GM12878 (cell line): ENCODE results near the gene SSUH2. TPM values are rescaled to one million over a fixed set of nuclear protein-coding genes. Genes with fewer than 3 reads are reported as not detected.

Experiments used
- ATAC-seq: fragments of 200-7000 bp; cut with Tn5 transposase; 3 replicates; pipeline ENCODE4 v1.9.1; 2020; ENCODE audit warnings: mild to moderate bottlenecking, moderate library complexity
- BruUV-seq: library from RNA; stranded (reverse); fragments of 400-500 nt; replicated peaks from 2 replicates; lab custom pipeline; 2021; lab: Mats Ljungman, UMichigan
- CTCF ChIA-PET: fragments of 300-600 bp; sonication (Branson Sonifier 250); formaldehyde crosslinking; extraction: SDS; loops from one replicate; lab custom pipeline; 2021; ENCODE audit warnings: inconsistent platforms; lab: Yijun Ruan, JAX
- POLR2A ChIA-PET: fragments of 350-600 bp; formaldehyde crosslinking; extraction: SDS; loops from one replicate; lab custom pipeline; 2021; ENCODE audit warnings: inconsistent platforms; lab: Charles Lee
- RAD21 ChIA-PET: fragments of 300-600 bp; sonication (Branson Sonifier 250); formaldehyde crosslinking; loops from one replicate; lab custom pipeline; 2023; ENCODE audit warnings: antibody characterized with exemption; ENCODE audit not compliant: unreplicated experiment; lab: Charles Lee
- SMC1A ChIA-PET: fragments of 300-600 bp; sonication (Branson Sonifier 250); formaldehyde crosslinking; loops from one replicate; lab custom pipeline; 2023; ENCODE audit not compliant: unreplicated experiment, uncharacterized antibody; lab: Charles Lee
- DNase-seq: peaks from one replicate; pipeline ENCODE4 v3.0.0-alpha.2; 2011; ENCODE audit warnings: low read depth, low spot score
- FAIRE-seq: peaks from 3 replicates; lab custom pipeline; 2011; peaks lifted over from hg19 to GRCh38; lab: Jason Lieb, UNC
- H2AFZ ChIP-seq: 2 replicates; pipeline ENCODE4 v1.6.0; 2011; ENCODE audit warnings: low read depth, low read length, control low read depth; ENCODE audit not compliant: control insufficient read depth
- H3K27ac ChIP-seq: 2 replicates; pipeline ENCODE4 v1.5.1; 2011; ENCODE audit warnings: control low read depth; ENCODE audit not compliant: control insufficient read depth, insufficient read depth
- H3K27me3 ChIP-seq, 2 experiments: replicated peaks in 1 of 2; 2 replicates each; pipeline versions ENCODE4 v1.6.0 to v1.6.1; 2011; ENCODE audit warnings: low read length in 1 of 2; ENCODE audit not compliant: control insufficient read depth in 2 of 2, insufficient read depth in 2 of 2
- H3K36me3 ChIP-seq, 2 experiments: 2 replicates each; pipeline ENCODE4 v1.5.1; 2011; ENCODE audit warnings: low read length in 1 of 2; ENCODE audit not compliant: control insufficient read depth in 2 of 2, insufficient read depth in 2 of 2
- H3K4me1 ChIP-seq: 2 replicates; pipeline ENCODE4 v1.6.1; 2011; ENCODE audit warnings: mild to moderate bottlenecking, low read length, moderate library complexity, mixed read lengths; ENCODE audit not compliant: control insufficient read depth, insufficient read depth
- H3K4me2 ChIP-seq: 2 replicates; pipeline ENCODE4 v1.6.0; 2011; ENCODE audit warnings: control low read depth; ENCODE audit not compliant: control insufficient read depth, insufficient read depth
- H3K4me3 ChIP-seq: fragments of 200-600 bp; sonication (generic); 2 replicates; pipeline ENCODE4 v1.5.1; 2016
- H3K79me2 ChIP-seq: 2 replicates; pipeline ENCODE4 v1.6.0; 2011; ENCODE audit warnings: low read length; ENCODE audit not compliant: control insufficient read depth, insufficient read depth
- H3K9ac ChIP-seq: 2 replicates; pipeline ENCODE4 v1.8.0; 2011; ENCODE audit warnings: low read length, control low read depth, mixed read lengths; ENCODE audit not compliant: control insufficient read depth, insufficient read depth
- H3K9me3 ChIP-seq: replicated peaks from 3 replicates; pipeline ENCODE4 v1.5.1; 2011; ENCODE audit warnings: mild to moderate bottlenecking, low read length; ENCODE audit not compliant: control insufficient read depth, insufficient read depth
- H4K20me1 ChIP-seq: 2 replicates; pipeline ENCODE4 v1.6.0; 2011; ENCODE audit not compliant: control insufficient read depth, insufficient read depth
- BCL11A ChIP-seq: IDR thresholded peaks from 2 replicates; pipeline ENCODE4 v1.6.1; 2011; ENCODE audit warnings: low read depth, low read length
- CBFB ChIP-seq: IDR thresholded peaks from 2 replicates; pipeline ENCODE4 v1.6.1; 2016; ENCODE audit warnings: antibody characterized with exemption, low read depth
- E2F4 ChIP-seq: IDR thresholded peaks from 2 replicates; pipeline ENCODE4 v1.6.1; 2012; ENCODE audit warnings: low read depth, low read length, improper control_type of control experiment
- ETV6 ChIP-seq, 2 experiments: fragments of 450-650 bp in 1 of 2; IDR thresholded peaks in 1 of 2; conservative IDR thresholded peaks in 1 of 2; 2 replicates each; pipeline ENCODE4 v1.6.1; 2014; ENCODE audit warnings: antibody characterized with exemption in 1 of 2, borderline replicate concordance in 1 of 2, low read depth in 1 of 2, mild to moderate bottlenecking in 1 of 2, moderate library complexity in 1 of 2
- EZH2 ChIP-seq: IDR thresholded peaks from 2 replicates; pipeline ENCODE4 v1.6.1; 2012; ENCODE audit warnings: low read depth, mild to moderate bottlenecking, control low read depth, inconsistent platforms, low read length, borderline replicate concordance; ENCODE audit not compliant: control insufficient read depth
- HDAC6 ChIP-seq: fragments of 200-600 bp; sonication (generic); IDR thresholded peaks from one replicate; pipeline ENCODE4 v1.8.0; 2017; ENCODE audit warnings: antibody characterized with exemption; ENCODE audit not compliant: unreplicated experiment
- LARP7 ChIP-seq: fragments of 450-650 bp; IDR thresholded peaks from 2 replicates; pipeline ENCODE4 v1.6.1; 2017; ENCODE audit warnings: mild to moderate bottlenecking
- PKNOX1 ChIP-seq: fragments of 450-650 bp; IDR thresholded peaks from 2 replicates; pipeline ENCODE4 v1.6.1; 2016; ENCODE audit warnings: mild to moderate bottlenecking
- RB1 ChIP-seq: fragments of 450-650 bp; formaldehyde crosslinking; IDR thresholded peaks from 2 replicates; pipeline ENCODE4 v1.6.1; 2017; ENCODE audit warnings: mild to moderate bottlenecking, borderline replicate concordance
- RCOR1 ChIP-seq: conservative IDR thresholded peaks from 2 replicates; pipeline ENCODE4 v1.6.1; 2012; ENCODE audit warnings: low read depth, low read length, improper control_type of control experiment
- RELA ChIP-seq: fragments of 450-650 bp; IDR thresholded peaks from 2 replicates; pipeline ENCODE4 v1.8.0; 2014; ENCODE audit warnings: borderline replicate concordance; ENCODE audit not compliant: partially characterized antibody
- RELB ChIP-seq: fragments of 450-650 bp; IDR thresholded peaks from 2 replicates; pipeline ENCODE4 v1.6.1; 2017; ENCODE audit warnings: low read depth, mild to moderate bottlenecking, moderate library complexity
- REST ChIP-seq: IDR thresholded peaks from 2 replicates; pipeline ENCODE4 v1.6.1; 2012; ENCODE audit warnings: mild to moderate bottlenecking, low read depth, low read length
- SPI1 ChIP-seq: IDR thresholded peaks from 2 replicates; pipeline ENCODE4 v1.6.1; 2011; ENCODE audit warnings: low read depth, mild to moderate bottlenecking, low read length, moderate library complexity, borderline replicate concordance; ENCODE audit not compliant: insufficient read depth
- SRF ChIP-seq, 2 experiments: IDR thresholded peaks; 2 replicates each; pipeline ENCODE4 v1.6.1; 2011; ENCODE audit warnings: low read depth in 2 of 2, low read length in 2 of 2, mild to moderate bottlenecking in 1 of 2, moderate library complexity in 1 of 2
- TAF1 ChIP-seq: IDR thresholded peaks from 2 replicates; pipeline ENCODE4 v1.6.1; 2011; ENCODE audit warnings: mild to moderate bottlenecking, low read depth, low read length, borderline replicate concordance
- TARDBP ChIP-seq: IDR thresholded peaks from 2 replicates; pipeline ENCODE4 v1.6.1; 2016; ENCODE audit warnings: borderline replicate concordance
- TCF3 ChIP-seq: IDR thresholded peaks from 2 replicates; pipeline ENCODE4 v1.6.1; 2012; ENCODE audit warnings: low read depth, mild to moderate bottlenecking, low read length, borderline replicate concordance; ENCODE audit not compliant: insufficient read depth
- ZSCAN29 ChIP-seq: fragments of 450-650 bp; IDR thresholded peaks from 2 replicates; pipeline ENCODE4 v1.6.1; 2017; ENCODE audit warnings: mild to moderate bottlenecking, moderate library complexity
- WGBS: methylation state at CpG from one replicate; pipeline ENCODE4 v1.1.6; 2016; ENCODE audit warnings: low lambda C conversion rate; ENCODE audit not compliant: insufficient replicate concordance, insufficient coverage; ENCODE audit errors: missing lambda C conversion rate; 5-methylcytosine and 5-hydroxymethylcytosine counted together
- in situ Hi-C: fragments of 300-500 bp; cut with MboI; formaldehyde crosslinking; loops from 9 replicates; pipeline ENCODE4 v1.14.3; 2018; ENCODE audit warnings: mixed read lengths
- intact Hi-C: fragments of 100-400 bp; cut with micrococcal nuclease; formaldehyde crosslinking; loops from one replicate; pipeline ENCODE4 v1.14.2; 2022; ENCODE audit not compliant: unreplicated experiment
- polyA plus RNA-seq, 11 experiments: library from polyadenylated mRNA; depleted of rRNA in 4 of 11; unstranded in 6 of 11; stranded (reverse) in 5 of 11; fragments of >200 nt; fragmentation: Nextera tagmentation in 4 of 11; fragmentation: Illumina TruSeq in 1 of 11; extraction: Ambion mirVana in 4 of 11; extraction: Trizol in 1 of 11; gene quantifications; 1 replicate in 1 of 11; 2 replicates in 10 of 11; pipeline versions ENCODE4 v1.2.1 to v1.2.3, GENCODE V29; 2011 to 2016; ENCODE audit warnings: inconsistent platforms in 2 of 11, missing spikeins in 2 of 11, low read depth in 1 of 11
- total RNA-seq, 4 experiments: library from RNA; depleted of rRNA in 3 of 4; stranded (reverse); fragments of >200 nt in 3 of 4; fragmentation: Illumina TruSeq in 1 of 4; extraction: Trizol in 1 of 4; gene quantifications; 2 replicates each; pipeline versions ENCODE4 v1.2.1 to v1.2.3, GENCODE V29; 2013 to 2021

Gene SSUH2
- total and polyA plus RNA-seq, 10 of the 15 experiments (the other 5 are each of a cell fraction or from before 2014, with no cell fraction given), result 0.09 to 0.26 TPM; not detected in 8

- CTCF ChIA-PET, result no interaction called here
- H3K4me3 ChIP-seq, result no peak overlapping the region
- in situ Hi-C loops (no loop called here), intact Hi-C loops (no loop called here)
- RAD21 ChIA-PET, result no interaction called here
- DNase-seq (no peak), FAIRE-seq (no peak), ATAC-seq (no peak)
- POLR2A ChIA-PET, result no interaction called here
- H3K27ac ChIP-seq, result no peak overlapping the region
- no peaks in the 10 kb centered on the region for H3K4me1 ChIP-seq
- no peak overlapping the region for H3K4me2 ChIP-seq
- H3K36me3 ChIP-seq, result no peaks in the 10 kb centered on the region
- no peaks in the 10 kb centered on the region for H3K9me3 ChIP-seq
- no peak overlapping the region for H3K9ac ChIP-seq
- no peak overlapping the region for H2AFZ ChIP-seq
- no TSS peak for BruUV-seq
- SMC1A ChIA-PET, result no interaction called here
- no peaks in the 10 kb centered on the region for H3K79me2 ChIP-seq
- 22% methylated on average over 1 of the region's 1 CpG for WGBS
- H4K20me1 ChIP-seq, result no peaks in the 10 kb centered on the region
- no peak for TF ChIP-seq TCF3
- TF ChIP-seq ZSCAN29, result no peak
- TF ChIP-seq RCOR1, result no peak
- no peak for TF ChIP-seq HDAC6
- no peak for TF ChIP-seq CBFB
- TF ChIP-seq SPI1, result no peak
- no peak for TF ChIP-seq SRF (IDR thresholded peaks at IDR 0.05; ENCODE audit: low read depth in 2 of 2, low read length in 2 of 2)
- TF ChIP-seq EZH2, result no peak
- no peak for TF ChIP-seq BCL11A
- TF ChIP-seq REST, result no peak
- TF ChIP-seq LARP7, result no peak
- no peak for TF ChIP-seq E2F4
- no peak for TF ChIP-seq ETV6 (conservative IDR thresholded peaks at IDR 0.05 in 1 of 2, IDR thresholded peaks at IDR 0.05 in 1 of 2; ENCODE audit: borderline replicate concordance in 1 of 2, low read depth in 1 of 2)
- TF ChIP-seq PKNOX1, result no peak
- no peak for TF ChIP-seq TAF1
- TF ChIP-seq RELB, result no peak
- no peak for TF ChIP-seq RB1
- TF ChIP-seq TARDBP, result no peak
- TF ChIP-seq RELA, result no peak
- peaks cover 0 to 4% of the 10 kb centered on the region in 2 experiments; a peak in 3 of 4 replicates for H3K27me3 ChIP-seq
Observed at GRCh38 chr3:8640223-8640622, 4.4 kb downstream of the SSUH2 start.
